IMR-90 (cell line): Measurements from ENCODE around the gene FOXM1.

Experiments
- CEBPB ChIP-seq: IDR thresholded peaks from 2 replicates; pipeline ENCODE4 v1.6.1; 2012; ENCODE audit warnings: low read depth, low read length, improper control_type of control experiment
- CHD1 ChIP-seq: IDR thresholded peaks from 2 replicates; pipeline ENCODE4 v1.6.1; 2012; ENCODE audit warnings: low read depth, low read length, improper control_type of control experiment
- ELK1 ChIP-seq: fragments of 150-350 bp; IDR thresholded peaks from 2 replicates; pipeline ENCODE4 v1.6.1; 2016; ENCODE audit warnings: low read depth, mild to moderate bottlenecking, low read length, moderate library complexity, borderline replicate concordance
- FOS ChIP-seq: fragments of 150-350 bp; IDR thresholded peaks from 2 replicates; pipeline ENCODE4 v1.6.1; 2016; ENCODE audit warnings: low read depth, low read length
- MAFK ChIP-seq: IDR thresholded peaks from 2 replicates; pipeline ENCODE4 v1.6.1; 2012; ENCODE audit warnings: low read depth, low read length, improper control_type of control experiment
- MAZ ChIP-seq: IDR thresholded peaks from 2 replicates; pipeline ENCODE4 v1.6.1; 2012; ENCODE audit warnings: low read depth, mild to moderate bottlenecking, low read length, improper control_type of control experiment, moderate library complexity, borderline replicate concordance
- POLR2A ChIP-seq: IDR thresholded peaks from 2 replicates; pipeline ENCODE4 v1.6.1; 2012; ENCODE audit warnings: mild to moderate bottlenecking, low read depth, low read length
- RAD21 ChIP-seq: IDR thresholded peaks from 2 replicates; pipeline ENCODE4 v1.6.1; 2012; ENCODE audit warnings: low read length, improper control_type of control experiment
- RFX5 ChIP-seq: IDR thresholded peaks from 2 replicates; pipeline ENCODE4 v1.8.0; 2012; ENCODE audit warnings: low read depth, mild to moderate bottlenecking, low read length, moderate library complexity
- SMC3 ChIP-seq: fragments of 150-350 bp; IDR thresholded peaks from 2 replicates; pipeline ENCODE4 v1.6.1; 2016; ENCODE audit warnings: low read depth, mild to moderate bottlenecking, antibody characterized with exemption, low read length, moderate library complexity
- USF2 ChIP-seq: fragments of 150-350 bp; IDR thresholded peaks from 2 replicates; pipeline ENCODE4 v1.6.1; 2017; ENCODE audit warnings: mild to moderate bottlenecking, antibody characterized with exemption, low read length, low read depth
- TF ChIP-seq, protein P1 (sequence below): conservative IDR thresholded peaks from 2 replicates; pipeline ENCODE4 v1.5.1; 2012; ENCODE audit warnings: mild to moderate bottlenecking, low read depth, low read length, improper control_type of control experiment

DNA sequence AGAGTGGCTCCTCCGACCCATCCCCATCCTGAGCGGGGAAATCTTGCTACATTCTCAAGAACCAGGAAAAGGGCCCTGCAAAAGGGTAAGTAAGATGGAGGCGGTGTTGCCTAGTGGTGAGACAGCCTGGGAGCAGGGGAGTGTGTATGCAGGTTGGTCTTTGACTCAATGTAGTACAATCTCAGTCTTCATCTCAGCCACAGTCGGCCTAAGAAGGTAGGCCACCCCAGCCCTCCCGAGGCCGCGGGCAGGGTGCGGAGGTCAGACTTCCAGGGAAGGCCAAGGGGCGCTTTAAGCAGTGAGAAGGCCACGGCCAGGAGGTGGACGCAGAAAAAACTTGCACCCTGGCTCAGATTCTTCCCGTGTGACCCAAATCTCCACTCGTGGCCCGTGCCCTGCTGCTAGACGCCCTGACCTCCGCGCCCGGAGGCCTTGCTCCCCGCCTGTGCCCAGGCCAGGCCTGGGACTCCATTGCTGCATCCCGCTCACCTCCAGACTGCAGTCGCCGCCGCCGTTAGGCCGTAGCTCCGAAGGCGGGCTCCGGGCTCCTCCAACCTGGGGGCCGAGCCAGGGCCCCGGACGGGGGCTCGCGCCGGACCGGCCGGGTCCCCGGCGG is 435 bp downstream of the FOXM1 start:
- TF ChIP-seq, protein P1, sequence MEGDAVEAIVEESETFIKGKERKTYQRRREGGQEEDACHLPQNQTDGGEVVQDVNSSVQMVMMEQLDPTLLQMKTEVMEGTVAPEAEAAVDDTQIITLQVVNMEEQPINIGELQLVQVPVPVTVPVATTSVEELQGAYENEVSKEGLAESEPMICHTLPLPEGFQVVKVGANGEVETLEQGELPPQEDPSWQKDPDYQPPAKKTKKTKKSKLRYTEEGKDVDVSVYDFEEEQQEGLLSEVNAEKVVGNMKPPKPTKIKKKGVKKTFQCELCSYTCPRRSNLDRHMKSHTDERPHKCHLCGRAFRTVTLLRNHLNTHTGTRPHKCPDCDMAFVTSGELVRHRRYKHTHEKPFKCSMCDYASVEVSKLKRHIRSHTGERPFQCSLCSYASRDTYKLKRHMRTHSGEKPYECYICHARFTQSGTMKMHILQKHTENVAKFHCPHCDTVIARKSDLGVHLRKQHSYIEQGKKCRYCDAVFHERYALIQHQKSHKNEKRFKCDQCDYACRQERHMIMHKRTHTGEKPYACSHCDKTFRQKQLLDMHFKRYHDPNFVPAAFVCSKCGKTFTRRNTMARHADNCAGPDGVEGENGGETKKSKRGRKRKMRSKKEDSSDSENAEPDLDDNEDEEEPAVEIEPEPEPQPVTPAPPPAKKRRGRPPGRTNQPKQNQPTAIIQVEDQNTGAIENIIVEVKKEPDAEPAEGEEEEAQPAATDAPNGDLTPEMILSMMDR = no peak
- TF ChIP-seq RAD21 (no peak), MAFK (no peak), ELK1 (no peak), POLR2A (no peak), CHD1 (no peak), SMC3 (no peak), RFX5 (no peak), MAZ (no peak), USF2 (no peak), CEBPB (no peak), FOS (no peak)
